LNCAP (cell line): ENCODE measurements around the gene BLM.

ENCODE experiments used
- TF ChIP-seq, protein P1 (sequence below): fragments of 450-650 bp; IDR thresholded peaks from 2 replicates; pipeline ENCODE4 v1.5.1; 2017; ENCODE audit warnings: mild to moderate bottlenecking

Gene BLM

DNA sequence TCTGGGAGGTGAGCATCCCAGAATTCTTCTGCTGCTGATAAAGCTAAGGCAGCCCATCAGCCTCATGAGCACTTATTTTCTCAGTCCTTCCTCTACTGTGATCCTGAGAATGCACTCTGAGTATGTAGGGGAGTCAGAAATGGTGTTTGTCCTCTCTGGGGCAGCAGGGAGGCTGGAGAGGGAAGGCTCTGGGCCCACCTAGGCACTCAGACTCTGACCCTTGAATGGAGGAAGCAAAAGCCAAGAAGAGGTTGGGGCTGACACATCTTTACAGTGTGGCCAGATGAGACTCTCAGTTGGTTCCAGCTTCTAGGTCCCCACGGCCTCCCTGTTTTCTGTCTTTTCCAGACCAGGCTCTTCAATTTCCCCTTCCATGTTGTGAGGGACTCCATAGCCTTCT, 36.1 kb upstream of the BLM start:
- TF ChIP-seq, protein P1, sequence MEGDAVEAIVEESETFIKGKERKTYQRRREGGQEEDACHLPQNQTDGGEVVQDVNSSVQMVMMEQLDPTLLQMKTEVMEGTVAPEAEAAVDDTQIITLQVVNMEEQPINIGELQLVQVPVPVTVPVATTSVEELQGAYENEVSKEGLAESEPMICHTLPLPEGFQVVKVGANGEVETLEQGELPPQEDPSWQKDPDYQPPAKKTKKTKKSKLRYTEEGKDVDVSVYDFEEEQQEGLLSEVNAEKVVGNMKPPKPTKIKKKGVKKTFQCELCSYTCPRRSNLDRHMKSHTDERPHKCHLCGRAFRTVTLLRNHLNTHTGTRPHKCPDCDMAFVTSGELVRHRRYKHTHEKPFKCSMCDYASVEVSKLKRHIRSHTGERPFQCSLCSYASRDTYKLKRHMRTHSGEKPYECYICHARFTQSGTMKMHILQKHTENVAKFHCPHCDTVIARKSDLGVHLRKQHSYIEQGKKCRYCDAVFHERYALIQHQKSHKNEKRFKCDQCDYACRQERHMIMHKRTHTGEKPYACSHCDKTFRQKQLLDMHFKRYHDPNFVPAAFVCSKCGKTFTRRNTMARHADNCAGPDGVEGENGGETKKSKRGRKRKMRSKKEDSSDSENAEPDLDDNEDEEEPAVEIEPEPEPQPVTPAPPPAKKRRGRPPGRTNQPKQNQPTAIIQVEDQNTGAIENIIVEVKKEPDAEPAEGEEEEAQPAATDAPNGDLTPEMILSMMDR: no peak

DNA sequence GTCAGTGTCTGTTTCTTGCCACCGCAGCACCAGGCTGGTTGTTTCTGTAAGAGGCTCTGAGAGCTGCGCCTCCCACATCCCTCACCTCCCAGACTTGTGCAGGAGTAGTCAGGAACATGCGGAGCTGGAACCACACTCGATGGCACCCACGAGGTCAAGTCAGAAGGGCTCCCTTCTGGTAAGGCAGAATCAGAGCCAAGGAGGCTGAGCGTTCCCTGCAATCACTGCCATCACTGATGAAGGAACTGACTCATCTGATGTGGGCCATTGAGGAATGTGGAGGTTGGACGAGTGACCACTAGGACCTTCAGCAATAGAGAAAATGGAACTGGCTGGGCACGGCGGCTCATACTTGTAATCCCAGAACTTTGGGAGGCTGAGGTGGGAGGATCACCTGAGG, 35.7 kb upstream of the BLM start:
- TF ChIP-seq, protein P1: no peak

DNA sequence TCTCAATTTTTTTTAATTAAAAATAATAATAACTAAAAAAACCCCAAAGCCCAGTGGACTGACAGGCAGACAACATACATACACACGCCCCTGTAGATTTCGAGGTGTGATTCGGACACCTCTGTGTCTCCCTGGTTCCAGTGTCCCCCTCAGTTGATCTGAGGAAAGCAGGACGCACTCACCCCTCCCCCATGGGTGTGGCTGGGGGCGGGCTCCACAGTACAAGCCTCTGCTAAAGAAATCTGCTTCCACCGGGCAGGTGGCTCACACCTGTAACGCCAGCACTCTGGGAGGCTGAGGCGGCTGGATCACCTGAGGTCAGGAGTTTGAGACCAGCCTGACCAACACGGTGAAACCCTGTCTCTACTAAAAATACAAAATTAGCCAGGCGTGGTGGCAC, 33.8 kb upstream of the BLM start:
- TF ChIP-seq, protein P1: no peak

DNA sequence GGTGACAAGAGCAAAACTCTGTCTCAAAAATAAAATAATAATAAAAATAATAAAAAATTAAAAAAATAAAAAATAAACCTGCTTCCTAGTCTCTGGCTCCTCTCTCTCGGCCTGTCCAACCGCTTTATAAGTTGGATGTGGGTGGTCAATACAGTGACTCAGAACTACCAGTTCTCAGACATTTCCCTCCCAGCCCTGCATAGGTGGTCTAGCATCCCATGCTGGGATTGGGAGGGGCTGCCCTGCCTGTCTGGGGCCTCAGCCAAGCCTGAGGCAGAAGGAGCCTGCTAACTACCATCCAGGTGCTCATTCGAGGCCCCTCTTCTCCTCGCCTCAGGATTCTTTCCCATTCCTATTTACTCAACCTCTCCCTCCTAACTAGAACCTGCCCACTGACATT, 33.3 kb upstream of the BLM start:
- TF ChIP-seq, protein P1: no peak

DNA sequence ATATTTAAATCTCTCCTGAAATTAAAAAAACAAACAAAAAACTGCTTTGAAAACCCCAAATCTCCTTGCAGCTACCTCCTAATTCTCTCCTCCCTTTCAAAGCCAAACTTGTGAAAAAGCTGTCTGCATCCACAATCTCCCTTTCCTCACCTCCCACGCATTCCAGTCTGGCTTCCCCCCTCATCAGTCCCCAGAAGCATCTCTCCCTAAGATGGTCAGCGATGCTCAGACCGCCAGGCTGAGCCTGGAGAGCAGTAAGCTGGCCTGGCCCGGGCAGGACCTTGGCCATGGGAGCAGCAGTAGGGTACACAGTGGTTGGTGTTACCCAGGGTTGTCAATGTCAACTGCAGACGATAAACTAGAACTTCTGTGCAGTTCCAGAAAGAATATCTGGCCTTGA, 32.9 kb upstream of the BLM start:
- TF ChIP-seq, protein P1: no peak

DNA sequence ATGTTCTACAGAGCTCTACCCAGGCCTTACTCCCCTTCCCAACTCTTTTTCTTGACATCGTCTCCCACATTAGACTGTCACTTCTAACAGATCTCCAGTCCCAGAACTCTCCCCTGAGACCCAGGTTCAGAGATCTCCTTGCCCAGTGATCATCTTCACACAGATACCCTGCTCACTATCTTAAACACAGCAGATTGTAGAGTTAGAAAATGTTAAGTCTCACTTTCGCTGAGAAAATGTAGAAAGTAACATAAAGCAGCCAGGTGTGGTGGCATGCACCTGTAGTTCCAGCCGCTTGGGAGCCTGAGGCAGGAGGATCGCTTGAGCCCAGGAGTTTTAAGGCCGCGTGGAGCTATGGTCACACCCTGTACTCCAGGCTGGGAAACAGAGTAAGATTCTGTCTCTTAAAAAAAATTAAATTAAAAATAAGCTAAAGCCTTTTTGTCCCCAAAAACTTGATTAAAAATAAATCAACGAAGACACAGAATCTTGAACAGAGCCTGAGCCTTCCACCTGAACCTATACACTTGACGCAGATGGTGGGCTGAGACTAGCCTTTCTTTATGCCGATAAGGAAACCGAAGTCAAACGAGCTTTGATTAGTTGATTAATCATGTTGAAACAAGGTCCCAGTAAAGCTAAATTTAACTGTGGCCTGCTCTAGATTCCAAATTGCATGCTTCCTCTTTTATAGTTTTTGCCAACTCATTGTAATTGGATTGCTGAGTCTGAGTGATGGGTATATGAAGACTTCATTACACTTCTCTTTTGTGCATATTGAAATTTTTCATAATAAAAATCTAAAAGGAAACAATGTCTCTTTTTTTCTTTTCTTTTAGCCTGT, 31.3 kb upstream of the BLM start:
- TF ChIP-seq, protein P1: no peak

DNA sequence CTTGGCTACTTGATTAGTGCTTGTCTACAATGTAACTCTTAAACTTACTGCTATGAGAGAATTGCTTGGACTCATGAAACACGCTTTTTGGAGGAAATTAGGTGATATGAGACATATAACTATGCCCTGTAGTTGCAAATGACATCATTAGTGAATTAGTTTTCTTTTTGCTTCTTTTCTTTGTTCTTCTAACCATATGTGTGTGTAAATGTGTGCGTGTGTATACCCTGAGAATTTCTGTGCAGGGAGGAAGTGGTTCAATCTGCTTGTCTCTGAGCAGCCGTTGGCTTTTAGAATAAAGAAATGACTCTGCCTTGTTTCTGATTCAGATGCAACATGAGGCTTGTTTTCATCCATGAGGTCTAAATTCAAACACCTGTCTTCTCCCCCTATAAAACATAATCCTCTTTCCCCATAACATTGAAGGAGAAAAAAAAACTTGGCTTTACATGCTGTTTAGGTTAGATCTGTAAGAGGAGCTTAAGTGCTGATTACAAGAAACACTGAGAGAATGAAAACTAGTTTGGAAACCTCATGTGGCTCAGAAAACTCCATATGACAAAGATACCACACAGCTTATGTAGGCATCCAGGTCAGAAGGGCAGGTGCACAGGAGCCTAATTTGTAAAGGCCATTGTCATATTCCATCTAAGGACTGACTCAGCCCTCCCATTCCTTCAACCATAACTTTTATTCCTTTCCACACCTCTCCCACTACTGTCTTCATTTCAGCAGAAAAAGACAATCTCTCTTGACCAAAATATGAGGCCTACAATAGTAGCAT, 30.5 kb upstream of the BLM start:
- TF ChIP-seq, protein P1: no peak
